Amniotic stem cell (primary cell): Measurements from ENCODE around the gene ALDH2.
"Not testable (repeated sequence)": the region's sequence is repeated elsewhere in the genome, so short reads cannot be mapped to it uniquely, and the experiment has no call there.

Experiments used
- DNase-seq: peaks from one replicate; lab custom pipeline; 2025; lab: John Stamatoyannopoulos, UW

The ALDH2 gene

DNA sequence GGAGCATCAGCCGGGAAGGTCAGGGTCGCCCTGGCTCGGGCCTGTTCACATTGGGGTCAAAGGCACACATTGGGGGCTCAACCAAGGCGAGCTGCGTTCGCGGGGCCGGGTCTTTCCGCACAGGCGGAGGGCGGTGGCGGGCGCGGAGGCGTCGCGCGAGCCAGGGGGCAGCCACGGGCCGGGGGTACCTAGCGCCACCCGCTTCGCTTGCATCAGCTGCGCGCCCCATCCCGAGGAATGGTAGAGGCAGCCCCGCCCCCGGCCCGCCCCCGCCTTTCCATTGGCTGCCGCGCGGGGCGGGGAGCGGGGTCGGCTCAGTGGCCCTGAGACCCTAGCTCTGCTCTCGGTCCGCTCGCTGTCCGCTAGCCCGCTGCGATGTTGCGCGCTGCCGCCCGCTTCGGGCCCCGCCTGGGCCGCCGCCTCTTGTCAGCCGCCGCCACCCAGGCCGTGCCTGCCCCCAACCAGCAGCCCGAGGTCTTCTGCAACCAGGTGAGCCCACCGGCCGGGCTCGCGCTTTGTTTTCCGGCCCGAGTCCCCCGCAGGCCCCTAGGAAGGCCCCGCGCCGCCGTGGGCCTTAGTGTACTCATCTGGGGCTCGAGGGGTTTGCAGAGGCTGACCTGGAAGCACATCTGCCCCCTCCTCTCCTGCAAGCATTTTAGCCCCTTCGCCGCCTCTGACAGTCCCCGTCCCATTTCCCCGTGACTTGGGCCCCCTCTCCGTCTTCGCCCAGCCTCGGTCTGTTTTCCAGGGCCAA, at the start of gene ALDH2:
TSS of gene ALDH2 (plus strand) at position 326 of the 754 bp plus-strand sequence. CDS start at position 376, 50 bp downstream.
- DNase-seq: no peak

DNA sequence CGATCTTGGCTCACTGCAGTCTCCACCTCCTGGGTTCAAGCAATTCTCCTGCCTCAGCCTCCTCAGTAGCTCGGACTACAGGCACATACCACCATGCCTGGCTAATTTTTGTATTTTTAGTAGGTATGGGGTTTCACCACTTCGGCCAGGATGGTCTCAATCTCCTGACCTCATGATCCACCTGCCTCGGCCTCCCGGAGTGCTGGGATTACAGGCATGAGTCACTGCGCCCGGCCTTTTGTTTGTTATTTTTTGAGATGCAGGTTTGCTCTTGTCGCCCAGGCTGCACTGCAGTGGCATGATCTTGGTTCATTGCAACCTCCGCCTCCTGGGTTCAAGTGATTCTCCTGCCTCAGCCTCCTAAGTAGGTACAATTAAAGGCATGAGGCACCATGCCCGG, 47.4 kb upstream of the ALDH2 start:
- not testable (repeated sequence) for DNase-seq

DNA sequence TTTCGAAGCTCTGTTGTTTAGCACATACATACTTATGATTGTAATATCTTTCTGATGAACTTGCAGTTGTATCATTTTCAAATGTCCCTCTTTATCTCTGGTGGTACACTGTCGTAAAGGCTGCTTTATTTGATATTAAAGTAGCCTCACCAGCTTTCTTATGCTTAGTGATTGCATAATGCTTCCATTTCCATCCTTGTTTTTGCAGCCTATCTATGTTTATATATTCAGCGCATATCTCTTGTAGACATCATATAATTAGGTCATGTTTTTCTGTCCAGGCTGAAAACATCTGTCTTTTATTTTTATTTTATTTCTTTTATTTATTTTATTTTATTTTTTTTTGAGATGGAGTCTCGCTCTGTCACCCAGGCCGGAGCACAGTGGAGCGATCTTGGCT, 46.3 kb upstream of the ALDH2 start:
- DNase-seq: no peak

DNA sequence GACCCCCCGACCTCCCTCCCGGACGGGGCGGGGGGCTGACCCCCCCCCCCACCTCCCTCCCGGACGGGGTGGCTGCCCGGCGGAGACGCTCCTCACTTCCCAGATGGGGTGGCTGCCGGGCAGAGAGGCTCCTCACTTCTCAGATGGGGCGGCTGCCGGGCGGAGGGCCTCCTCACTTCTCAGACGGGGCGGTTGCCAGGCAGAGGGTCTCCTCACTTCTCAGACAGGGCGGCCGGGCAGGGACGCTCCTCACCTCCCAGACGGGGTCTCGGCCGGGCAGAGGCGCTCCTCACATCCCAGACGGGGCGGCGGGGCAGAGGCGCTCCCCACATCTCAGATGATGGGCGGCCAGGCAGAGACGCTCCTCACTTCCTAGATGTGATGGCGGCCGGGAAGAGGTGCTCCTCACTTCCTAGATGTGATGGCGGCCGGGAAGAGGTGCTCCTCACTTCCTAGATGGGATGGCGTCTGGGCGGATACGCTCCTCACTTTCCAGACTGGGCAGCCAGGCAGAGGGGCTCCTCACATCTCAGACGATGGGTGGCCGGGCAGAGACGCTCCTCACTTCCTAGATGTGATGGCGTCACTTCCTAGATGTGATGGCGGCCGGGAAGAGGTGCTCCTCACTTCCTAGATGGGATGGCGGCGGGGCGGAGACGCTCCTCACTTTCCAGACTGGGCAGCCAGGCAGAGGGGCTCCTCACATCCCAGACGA, 42.9 kb upstream of the ALDH2 start:
- DNase-seq: not testable (repeated sequence)

DNA sequence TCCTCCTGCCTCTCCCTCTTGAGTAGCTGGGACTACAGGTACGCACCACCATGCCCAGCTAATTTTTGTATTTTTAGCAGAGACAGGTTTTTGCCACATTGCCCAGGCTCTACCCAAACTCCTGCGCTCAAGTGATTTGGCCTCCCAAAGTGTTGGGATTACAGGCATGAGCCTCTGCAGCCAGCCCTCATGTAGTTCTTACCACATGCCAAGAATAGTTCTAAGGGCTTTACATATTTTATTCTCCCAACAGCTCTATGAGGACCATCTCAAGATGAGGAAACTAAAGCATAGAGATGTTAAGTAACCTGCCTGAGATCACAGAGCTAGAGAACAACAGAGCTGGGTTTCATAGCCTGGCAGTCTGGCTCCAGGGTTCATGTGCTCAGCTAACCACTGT, 37.9 kb upstream of the ALDH2 start:
- DNase-seq: no peak

DNA sequence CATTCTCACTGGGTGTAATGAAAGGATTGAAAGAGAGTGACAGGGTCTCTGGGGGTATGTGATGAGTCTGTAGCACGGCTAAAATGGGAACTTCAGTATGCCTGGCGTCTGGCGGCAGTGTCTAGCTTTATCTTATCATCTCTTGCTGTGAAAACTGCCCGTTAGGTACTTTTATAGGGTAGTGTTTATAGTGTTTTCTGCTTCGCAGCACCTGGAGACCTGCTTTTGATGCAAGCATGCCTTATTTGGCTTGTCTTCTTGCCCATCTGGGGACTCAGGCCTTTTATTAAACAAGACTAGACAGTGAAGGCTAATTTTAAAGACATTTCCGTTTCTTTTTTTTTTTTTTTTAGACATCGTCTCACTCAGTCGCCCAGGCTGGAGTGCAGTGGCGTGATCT, 36.3 kb upstream of the ALDH2 start:
- no peak for DNase-seq

DNA sequence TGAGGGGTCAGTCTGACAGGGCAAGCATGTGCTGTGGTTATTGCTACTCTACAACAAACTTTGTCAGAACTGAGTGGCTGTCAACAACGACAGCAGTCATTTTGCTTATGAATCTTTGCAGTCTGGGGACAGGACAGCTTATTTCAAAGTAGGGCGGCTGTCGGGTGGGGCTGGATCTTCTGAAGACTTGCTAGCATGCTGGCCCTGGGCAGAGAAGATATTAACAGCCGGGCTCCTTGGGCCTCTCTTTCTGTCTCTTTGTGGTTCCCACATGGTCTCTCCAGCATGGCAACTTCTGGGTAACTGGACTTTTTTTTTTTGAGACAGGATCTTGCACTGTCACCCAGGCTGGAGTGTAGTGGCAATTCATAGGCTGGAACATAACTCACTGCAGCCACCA, 33.9 kb upstream of the ALDH2 start:
- DNase-seq: no peak

DNA sequence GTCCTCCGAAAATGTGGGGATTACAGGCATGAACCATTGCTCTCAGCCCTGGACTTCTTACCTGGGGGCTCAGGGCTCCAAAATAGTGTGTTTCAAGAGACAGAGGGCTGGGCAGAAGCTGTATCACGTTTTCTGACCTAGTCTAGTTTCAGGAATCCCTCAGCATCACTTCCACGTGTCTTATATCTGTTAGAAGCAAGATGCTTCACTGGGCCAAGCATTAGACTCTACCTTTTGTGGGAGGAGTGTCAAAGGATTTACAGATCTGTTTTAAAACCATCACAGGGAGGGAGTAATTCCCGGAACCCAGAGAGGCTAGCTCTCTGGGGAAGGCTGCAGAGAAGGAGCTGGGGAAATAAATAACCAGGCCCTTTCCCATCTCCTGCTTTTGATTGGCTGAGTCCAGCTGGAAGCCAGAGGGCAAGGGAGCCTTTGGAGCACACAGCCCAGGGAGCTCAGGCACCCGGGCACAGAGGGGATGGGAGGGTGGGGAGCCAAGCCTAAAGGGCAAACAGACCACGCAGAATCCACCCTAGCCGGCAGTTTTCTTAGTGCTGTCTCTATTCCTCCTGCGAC, 33.3 kb upstream of the ALDH2 start:
- DNase-seq: no peak

DNA sequence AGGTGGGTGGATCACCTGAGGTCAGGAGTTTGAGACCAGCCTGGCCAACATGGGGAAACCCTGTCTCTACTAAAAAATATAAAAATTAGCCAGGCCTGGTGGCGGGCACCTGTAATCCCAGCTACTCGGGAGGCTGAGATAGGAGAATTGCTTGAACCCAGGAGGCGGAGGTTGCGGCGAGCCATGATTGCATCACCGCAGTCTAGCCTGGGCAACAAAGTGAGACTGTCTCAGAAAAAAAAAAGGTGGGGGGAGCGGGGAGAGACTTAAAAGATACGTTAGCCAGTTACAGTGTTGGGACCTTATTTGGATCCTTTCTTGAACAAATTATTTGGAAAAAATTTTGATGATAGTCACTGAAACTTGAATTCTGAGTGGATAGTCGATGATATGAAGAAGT, 27.2 kb upstream of the ALDH2 start:
- not testable (repeated sequence) for DNase-seq

DNA sequence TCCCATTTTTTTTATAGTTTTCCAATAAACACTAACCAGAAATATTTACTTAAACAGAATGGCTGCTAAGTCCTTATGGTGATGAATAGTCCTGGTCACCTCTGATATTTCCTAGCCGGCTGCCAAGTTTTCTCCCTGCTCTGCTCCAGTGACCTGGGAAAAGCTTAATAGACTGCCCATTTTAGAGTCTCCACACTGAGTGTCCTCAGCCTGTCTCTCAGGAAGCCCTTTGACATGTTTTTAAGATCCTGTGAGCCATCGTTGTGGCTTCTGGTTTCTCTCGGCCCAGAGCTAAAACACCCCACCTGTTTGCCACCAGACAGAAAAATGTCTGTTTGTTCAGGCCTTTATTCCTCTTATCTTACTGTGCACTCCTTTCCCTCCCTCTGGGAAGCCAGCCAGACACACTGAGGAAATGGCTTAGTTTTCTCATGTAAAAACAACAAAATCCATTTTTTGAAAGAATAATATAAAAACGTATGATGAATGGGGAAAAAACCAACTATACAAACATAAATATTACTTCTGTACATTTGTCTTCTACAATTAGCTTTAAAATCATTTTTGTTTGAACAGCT, 25.4 kb upstream of the ALDH2 start:
- no peak for DNase-seq

DNA sequence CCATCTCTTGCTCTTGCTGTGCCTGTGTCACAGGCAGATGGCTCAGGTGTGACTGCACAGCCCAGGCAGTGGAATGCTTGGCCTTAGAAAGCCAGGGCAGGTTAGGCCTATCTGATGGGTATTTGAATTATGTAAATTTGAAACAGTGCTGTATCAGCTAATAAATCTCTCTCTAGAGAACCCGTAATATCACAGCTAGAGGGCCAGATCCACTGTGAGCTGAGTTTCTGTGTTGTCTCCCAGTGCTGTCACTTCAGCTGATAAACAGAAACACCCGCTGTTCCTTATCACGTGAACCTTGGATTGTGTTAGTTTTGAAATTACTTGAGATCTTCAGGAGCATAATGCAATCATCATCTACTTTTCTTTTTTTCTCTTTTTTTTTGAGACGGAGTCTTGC, 21.5 kb upstream of the ALDH2 start:
- DNase-seq: no peak

DNA sequence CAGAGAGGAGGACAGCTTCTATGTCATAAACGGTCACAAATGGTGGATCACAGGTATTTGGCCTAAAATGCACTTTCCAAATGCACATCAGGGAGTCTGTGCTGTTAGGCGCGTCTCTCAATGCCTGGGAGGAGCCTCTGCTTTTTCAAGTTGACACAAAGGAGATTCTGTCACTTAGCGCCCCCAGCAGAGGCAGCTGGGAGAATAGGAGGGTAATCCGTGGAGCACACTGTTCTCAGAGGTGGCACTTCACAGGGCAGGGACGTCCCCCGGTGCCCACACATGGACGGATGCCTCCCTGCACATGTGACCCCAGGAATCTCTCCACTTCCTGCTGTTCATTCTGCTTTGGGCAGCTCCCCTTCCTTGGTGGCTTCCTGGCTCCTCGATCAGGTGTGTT, 19.4 kb upstream of the ALDH2 start:
- DNase-seq: no peak

DNA sequence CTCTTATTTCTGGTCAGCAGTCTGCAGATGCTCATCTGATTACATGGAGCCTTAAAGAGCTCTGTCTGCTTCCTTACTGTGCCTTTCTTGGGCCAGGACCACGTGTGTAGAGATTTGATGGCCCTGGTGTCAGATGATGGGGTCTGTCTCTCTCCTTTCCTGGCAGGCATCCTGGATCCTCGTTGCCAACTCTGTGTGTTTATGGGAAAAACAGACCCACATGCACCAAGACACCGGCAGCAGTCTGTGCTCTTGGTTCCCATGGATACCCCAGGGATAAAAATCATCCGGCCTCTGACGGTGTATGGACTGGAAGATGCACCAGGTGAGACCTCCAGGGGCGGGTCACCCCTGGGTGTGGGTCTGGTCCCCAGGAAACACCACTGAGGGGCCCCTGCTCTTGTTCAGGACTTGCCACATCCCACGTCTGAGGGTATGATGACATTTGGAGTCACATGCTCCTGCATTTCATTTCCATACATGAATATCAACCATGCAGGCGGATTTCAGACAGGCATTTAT, 18.5 kb upstream of the ALDH2 start:
- DNase-seq: no peak

DNA sequence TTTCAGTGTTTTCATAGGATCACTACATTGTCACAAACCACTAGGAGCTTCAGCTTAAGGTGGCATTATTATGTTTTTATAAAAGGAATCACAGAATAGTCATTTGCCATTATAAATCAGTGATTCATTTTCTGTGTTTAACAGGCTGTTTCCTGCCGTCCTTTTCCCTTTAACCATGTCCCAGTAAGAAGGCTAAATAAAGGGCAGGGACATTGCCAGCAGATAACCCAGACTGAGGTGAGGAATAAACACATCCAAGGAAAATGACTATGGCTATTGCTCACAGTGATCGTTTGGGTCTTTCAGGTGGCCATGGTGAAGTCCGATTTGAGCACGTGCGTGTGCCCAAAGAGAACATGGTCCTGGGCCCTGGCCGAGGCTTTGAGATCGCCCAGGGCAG, 17.9 kb upstream of the ALDH2 start:
- DNase-seq: no peak

DNA sequence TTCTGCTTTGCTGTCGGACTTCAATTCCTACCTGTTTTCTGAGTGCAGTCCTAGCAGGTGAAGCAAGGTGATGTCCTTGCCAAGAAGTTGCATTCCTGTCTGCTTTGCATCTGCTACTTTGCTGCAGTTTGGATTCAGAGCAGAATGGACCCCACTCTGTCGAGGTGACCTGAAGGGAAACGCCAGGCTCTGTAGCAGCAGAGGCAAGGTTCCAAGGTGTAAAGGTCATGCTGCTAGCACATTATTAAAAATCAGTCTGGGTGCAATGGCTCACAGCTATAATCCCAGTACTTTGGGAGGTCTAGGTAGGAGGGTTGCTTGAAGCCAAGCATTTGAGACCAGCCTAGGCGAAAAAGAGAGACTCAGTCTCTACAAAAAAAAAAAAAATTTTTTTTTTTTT, 17.3 kb upstream of the ALDH2 start:
- no peak for DNase-seq

DNA sequence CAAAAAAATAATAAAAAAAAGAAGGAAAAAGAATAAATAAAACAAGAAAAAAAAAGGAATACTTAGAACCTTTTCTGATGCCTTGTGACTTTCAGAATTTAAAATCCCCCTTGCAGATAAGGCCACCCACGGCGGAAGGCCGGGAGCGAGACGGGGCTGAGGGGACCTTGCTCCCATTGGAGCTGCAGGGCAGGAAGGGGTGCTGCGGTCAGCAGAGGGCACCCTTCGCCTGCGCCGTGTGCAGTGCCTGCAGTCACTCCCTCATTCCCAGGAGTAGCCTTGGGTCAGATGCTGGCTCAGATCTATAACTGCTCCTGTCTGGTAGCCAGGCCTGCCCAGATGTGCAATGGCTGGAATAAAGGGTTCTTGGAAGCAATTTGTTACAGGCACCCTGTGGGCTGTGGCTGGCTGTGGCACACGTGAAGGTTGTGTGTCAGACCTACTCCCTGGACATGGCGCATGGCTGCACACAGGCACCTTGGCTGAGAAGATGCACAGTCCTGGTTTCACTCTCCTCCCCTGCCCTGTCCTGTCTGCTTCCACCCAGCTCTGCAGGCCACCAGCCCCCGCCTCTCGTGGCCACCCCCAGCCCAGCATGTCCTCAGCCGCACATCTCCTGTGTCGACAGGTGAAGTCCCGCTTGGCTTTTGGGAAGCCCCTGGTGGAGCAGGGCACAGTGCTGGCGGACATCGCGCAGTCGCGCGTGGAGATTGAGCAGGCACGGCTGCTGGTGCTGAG, 13.4 kb upstream of the ALDH2 start:
- no peak for DNase-seq

DNA sequence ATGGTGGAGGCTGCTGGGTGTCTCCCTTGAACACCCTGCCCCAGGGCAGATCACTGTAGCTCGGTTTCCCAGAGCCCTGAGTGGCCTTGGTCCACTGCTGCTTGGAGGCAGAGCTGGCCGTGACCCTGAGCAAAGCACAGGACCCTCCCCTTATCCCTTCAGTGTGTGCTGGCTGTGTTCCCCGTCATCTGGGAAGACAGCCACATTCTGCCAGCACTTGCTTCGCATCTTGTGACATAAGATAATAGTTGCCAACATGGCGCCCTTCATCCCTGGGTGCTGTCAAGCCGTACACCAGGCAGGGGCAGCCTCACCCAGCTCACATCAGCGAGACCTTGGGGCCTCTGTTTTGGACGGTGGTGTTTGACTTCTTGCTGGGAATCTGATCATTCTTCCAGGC, 12.1 kb upstream of the ALDH2 start:
- DNase-seq: no peak

DNA sequence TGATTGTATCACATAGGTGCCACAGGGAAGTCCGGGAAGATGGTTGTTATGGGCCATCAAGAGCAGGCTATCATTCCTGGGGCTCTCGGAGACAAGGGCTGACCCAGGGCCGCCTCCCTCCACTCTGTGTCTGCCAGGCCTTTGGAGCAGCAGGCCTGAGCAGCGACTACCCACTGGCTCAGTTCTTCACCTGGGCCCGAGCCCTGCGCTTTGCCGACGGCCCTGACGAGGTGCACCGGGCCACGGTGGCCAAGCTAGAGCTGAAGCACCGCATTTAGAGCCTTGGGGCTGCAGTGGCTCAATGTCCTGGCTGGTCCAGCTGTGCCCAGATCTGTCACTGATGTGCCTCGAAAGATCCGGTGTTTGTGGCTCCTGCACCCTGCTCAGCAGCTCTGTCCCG, 10.5 kb upstream of the ALDH2 start:
- no peak for DNase-seq

DNA sequence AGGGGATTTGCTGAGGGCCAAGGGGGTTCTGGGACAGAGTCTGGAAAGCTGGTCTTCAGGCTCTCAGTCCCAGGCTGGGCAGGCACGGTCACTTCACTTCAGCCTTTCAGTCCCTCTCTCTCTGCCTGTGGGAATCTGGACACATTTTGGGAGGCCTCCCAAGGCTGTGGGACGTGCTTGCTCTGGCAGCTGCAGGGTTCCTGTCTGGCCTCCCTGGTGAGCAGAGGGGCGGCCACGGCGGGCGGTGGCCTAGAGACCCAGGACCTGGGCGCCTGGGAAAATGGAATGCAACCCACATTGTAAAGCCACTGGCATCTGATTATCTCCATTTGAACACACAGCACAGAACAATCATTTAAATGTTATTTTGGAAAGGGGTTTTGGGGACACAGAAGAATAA, 10.1 kb upstream of the ALDH2 start:
- no peak for DNase-seq

DNA sequence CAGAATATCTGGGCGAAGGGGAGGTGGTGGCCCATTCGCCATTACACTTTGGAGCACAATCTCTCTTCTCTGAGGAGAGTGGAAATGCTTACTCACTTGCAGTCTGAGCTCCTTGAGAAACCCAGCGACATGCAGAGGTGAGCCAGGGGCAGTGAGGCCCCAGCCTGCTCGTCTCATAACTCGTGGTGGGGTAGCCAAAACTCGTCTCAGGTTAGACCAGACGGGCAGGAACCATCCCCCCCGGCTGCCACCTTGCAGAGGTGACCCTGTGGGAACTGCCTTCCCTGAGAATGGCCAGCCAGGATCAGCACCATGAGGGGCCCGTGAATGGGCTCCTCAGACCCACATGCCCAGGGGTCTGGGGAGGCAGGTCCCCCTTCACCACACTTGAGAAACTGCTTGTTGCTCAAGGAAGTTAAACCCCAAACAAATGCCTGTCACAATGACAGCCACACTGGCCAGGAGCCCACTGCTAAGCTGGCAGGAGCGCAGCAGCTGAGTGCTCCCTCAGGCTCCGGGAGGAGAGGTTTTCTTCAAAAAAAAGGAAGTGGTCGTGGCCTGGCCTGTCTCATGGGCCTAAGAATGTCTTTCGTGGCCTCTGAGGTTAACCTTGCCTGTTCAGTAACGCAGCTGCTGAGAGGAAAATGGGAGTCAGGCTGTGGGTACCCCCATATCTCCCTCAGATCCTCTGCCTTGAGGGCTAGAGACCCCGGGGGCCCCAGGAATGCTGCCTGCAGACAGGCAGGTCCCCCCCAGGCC, 9.2 kb upstream of the ALDH2 start:
- DNase-seq: no peak

DNA sequence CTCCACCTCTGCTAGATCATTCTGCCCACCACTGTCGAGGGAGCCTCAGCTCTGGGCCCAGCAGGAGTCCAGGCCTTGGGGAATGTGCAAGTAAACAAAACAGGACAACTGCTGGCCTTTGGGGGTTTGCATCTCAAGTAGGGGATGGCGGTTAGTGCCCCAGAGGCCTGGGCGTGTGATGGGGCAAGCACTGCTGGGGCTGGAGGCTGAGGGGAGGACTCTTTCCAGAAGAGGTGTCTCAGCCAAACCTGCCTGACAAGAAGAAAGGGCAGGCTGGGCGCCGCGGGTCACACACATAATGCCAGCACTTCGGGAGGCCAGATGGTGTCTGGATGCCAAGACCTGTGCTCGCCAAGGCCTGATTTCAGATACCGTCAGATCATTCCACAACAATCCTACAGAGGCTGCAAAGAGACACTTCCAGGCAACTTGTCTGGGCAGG, 8.6 kb upstream of the ALDH2 start:
- no peak for DNase-seq
